Activated gamma-delta T cell treated with Interleukin-2 at 50 U/mL for 16 hours (primary cell): ENCODE results near the gene SLC34A1.

Experiments
- DNase-seq: peaks from one replicate; pipeline ENCODE4 v3.0.0-alpha.2; 2020

Gene SLC34A1

GRCh38 chr5:177432839-177433657 is 48.8 kb downstream of the SLC34A1 start:
- no peak for DNase-seq

GRCh38 chr5:177433658-177434217 is 49.5 kb downstream of the SLC34A1 start:
- DNase-seq = no peak

GRCh38 chr5:177434437-177434836 is 50.2 kb downstream of the SLC34A1 start:
- DNase-seq = peak; percentile 43

GRCh38 chr5:177434942-177435738 is 50.9 kb downstream of the SLC34A1 start:
- DNase-seq = no peak

DNA sequence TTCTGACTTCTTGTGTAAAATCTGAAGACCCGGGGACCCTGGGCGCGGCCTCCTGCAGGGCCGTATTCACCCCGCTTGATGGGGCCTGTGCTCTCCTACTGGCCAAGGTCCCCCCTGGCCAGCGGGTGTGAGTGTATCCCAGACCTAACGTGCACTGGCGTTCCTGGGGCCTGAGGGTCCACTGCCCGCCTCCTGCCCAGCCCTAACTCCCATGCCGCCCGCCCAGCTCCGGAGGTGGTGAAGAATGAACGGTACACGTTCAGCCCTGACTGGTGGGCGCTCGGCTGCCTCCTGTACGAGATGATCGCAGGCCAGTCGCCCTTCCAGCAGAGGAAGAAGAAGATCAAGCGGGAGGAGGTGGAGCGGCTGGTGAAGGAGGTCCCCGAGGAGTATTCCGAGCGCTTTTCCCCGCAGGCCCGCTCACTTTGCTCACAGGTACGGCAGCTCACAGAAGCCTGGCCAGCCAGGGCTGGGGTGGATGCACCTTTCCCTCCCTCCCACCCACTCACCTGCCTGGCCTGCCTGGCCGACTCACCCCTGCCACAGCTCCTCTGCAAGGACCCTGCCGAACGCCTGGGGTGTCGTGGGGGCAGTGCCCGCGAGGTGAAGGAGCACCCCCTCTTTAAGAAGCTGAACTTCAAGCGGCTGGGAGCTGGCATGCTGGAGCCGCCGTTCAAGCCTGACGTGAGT is 51.8 kb downstream of the SLC34A1 start:
- DNase-seq = no peak

DNA sequence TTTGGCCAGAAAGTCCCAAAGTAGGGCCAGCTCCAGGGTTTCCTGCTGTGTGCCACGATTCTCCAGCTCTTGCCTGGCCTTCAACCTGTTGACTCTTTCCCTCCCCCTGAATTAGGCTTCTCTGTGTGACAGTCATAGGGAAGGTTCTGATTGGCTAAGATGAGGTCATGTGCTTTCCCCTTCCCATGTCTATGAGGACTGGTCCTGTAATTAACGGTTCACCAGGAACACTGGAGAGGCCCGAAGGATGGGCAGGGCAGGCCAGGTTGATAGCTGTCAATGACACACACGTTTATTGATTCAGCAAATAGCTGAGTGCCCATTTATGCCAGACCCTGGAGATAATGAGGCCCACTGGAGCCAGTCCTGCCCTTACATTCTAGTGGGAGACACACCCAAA is 53.4 kb downstream of the SLC34A1 start:
- DNase-seq = no peak

- no peak for DNase-seq
Measured at GRCh38 chr5:177438468-177438867, 54.2 kb downstream of the SLC34A1 start.

DNA sequence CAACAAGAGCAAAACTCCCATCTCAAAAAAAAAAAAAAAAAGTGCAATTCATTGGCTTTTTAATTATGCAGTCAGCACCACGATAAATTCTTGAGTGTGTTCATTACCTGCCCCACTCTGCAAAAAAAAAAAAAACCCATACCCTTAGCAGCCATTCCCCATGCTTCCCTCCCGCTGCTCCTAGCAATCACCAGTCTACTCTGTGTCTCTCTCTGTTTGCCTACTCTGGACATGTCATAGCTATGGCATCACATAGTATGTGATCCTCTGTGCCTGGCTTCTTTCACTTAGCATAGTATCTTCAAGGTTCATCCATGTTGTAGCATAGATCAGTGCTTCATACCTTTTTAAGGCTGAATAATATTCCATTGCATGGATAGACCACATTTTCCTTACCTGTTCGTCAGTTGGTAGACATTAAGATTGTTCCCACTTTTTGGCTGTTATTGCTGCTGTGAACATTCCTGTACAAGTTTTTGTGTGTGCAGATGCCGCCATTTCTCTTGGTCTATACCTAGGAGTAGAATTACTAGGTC is 55.4 kb downstream of the SLC34A1 start:
- no peak for DNase-seq

- no peak for DNase-seq
Measured at GRCh38 chr5:177440211-177440989, 56.2 kb downstream of the SLC34A1 start.

GRCh38 chr5:177440990-177441780 is 57.0 kb downstream of the SLC34A1 start:
- no peak for DNase-seq

- DNase-seq = no peak
Measured at GRCh38 chr5:177442066-177442826, 58.0 kb downstream of the SLC34A1 start.

DNA sequence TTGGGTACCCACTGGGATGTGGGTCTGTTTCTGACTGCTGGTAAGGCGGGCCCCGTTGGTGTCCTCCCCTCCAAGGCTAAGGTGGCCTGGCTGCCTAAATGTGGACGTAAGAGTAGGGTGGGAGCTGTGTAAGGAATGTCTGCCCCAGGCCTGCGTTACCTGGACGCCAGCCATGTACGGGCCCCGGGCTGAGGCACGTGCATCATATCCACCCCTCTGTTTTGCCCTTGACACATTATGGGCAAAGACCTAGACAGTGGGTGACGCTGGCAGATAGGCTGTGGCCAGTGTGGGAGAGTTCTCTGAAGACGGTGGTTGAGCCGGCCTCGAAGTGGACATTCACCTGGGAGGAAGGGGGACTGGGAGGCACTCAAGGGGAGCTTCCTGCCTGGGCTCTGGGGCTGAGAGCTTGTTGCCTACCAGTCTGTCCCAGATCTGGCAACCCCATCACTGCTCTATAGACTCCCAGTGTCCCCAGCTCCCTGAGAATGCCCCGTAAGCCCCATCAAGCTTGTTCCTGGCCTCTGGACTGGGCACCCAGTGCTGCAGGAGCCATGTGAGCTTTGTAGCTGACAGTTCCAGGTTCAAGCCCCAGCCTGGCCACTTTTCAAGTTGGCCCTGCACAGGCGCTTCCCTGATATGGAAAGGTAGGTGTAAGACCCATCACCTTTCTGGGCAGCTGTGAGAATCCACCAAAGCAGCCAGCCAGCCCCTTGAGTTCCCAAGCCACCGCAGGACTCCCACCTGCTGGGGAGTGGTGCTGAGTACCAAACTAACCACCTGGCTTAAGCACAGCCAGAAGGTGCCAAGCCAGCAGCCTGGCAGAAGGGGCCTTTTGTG is 59.1 kb downstream of the SLC34A1 start:
- no peak for DNase-seq

- DNase-seq = no peak
Measured at GRCh38 chr5:177444106-177445051, 60.1 kb downstream of the SLC34A1 start.

DNA sequence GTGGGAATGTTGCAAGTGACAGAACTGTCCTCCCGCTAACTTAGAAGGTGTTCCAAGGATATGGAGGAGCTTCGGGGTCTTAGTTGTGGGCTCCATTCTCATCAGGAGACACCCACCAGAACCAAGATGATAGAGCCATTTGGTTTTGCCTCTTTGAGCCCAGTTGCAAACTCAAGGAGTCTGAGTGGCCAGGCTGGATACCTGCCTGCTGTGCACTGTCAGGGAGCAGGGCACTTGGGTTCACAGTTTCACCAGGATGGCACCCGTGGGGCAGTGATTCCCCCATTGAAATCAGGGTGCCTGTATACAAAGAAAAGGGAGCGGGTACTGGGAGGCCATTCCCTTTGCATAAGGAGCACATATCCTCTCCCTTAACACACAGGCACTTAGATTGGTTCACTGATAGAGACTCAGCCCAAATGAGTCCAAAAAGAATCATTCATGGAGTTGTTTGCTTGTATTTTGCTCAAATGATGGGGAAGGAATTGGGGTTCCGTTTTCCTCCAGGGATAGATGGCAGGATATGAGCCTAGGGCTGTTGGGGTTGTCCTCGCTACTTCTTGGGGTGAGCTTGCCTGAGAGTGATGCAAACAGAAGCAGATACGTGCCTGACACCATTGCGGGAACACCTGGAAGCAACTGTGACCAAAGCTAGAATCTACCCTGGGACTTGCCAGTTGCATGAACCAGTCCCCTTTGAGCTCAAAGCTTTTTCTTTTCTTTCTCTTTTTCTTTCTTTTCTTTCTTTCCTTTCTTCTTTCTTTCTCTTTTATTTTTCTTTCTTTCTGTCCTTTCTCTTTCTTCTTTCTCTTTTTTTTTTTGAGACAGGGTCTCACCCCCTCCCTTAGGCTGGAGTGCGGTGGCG is 61.0 kb downstream of the SLC34A1 start:
- no peak for DNase-seq

- no peak for DNase-seq
Measured at GRCh38 chr5:177445917-177446199, 61.6 kb downstream of the SLC34A1 start.

- peak; percentile 70 for DNase-seq
Measured at GRCh38 chr5:177446200-177447065, 62.2 kb downstream of the SLC34A1 start, which contains the start of gene PRR7. Gene PRR7 (plus strand): TSS chr5:177446814. CDS start chr5:177455068, 8,254 bp downstream.
